ENCODE data around the gene CD1C.

GRCh38 chr1:158274797-158275196 is 14.9 kb upstream of the CD1C start:
- TF ChIP-seq EZH2 (IDR thresholded peaks at IDR 0.05; ENCODE audit: borderline replicate concordance, low read depth, low read length, severe bottlenecking) (no peak), CTCF (IDR thresholded peaks at IDR 0.05; ENCODE audit: borderline replicate concordance, extremely low read depth, low read length, poor library complexity, severe bottlenecking) (no peak)
